Upper lobe of right lung (tissue), 1 donor: ENCODE measurements around the gene OR8A1. TPM values are rescaled to one million over a fixed set of nuclear protein-coding genes. Genes with fewer than 3 reads are reported as not detected.

Source experiments
- ATAC-seq: fragments of 200-7000 bp; cut with Tn5 transposase; one replicate; pipeline ENCODE4 v1.9.1; 2020; ENCODE audit warnings: mild to moderate bottlenecking, moderate library complexity
- DNase-seq: peaks from one replicate; pipeline ENCODE4 v3.0.0-alpha.2; 2020
- H3K27ac ChIP-seq: fragments of 200-600 bp; one replicate; pipeline ENCODE4 v1.8.0; 2022
- H3K27me3 ChIP-seq: fragments of 200-600 bp; one replicate; pipeline ENCODE4 v1.8.0; 2022; ENCODE audit warnings: mild to moderate bottlenecking
- H3K36me3 ChIP-seq: fragments of 200-600 bp; one replicate; pipeline ENCODE4 v1.8.0; 2022
- H3K4me1 ChIP-seq: fragments of 200-600 bp; one replicate; pipeline ENCODE4 v1.8.0; 2022
- H3K4me3 ChIP-seq: fragments of 200-600 bp; one replicate; pipeline ENCODE4 v1.8.0; 2022; ENCODE audit warnings: mild to moderate bottlenecking
- H3K9me3 ChIP-seq: fragments of 200-600 bp; one replicate; pipeline ENCODE4 v1.8.0; 2022
- CTCF ChIP-seq: fragments of 200-600 bp; IDR thresholded peaks from one replicate; pipeline ENCODE4 v1.8.0; 2022; ENCODE audit warnings: antibody characterized with exemption
- intact Hi-C: fragments of 100-400 bp; cut with DNase I; formaldehyde crosslinking; loops from one replicate; pipeline ENCODE4 v1.11.0; 2022
- long read RNA-seq: library from polyadenylated mRNA; unstranded; transcript quantifications from one replicate; pipeline ENCODE4 v2.0.0, GENCODE V29; 2021
- total RNA-seq: library from RNA; stranded (reverse); fragmentation: NEBNext Ultra II Directional; extraction: Animal tissue kit (Norgen Biotek cat#: 25700); gene quantifications from one replicate; pipeline ENCODE4 v1.2.1, GENCODE V29; 2021
- donor health status: DM: no; HTN: yes; CAD: no; lungs with severe emphysema.

Gene OR8A1
- not detected for total RNA-seq
- long read RNA-seq: 0 reads

GRCh38 chr11:124569697-124570096 lies at the start of gene OR8A1:
Gene OR8A1, plus strand, starts transcription at chr11:124569997. Its CDS starts 123 bp downstream, at chr11:124570120.
- no peak for TF ChIP-seq CTCF
- Histone ChIP-seq H3K27ac (no peak within 1 kb of the TSS), H3K36me3 (no peaks in the 10 kb centered on the region), H3K4me1 (no peaks in the 10 kb centered on the region), H3K9me3 (no peaks in the 10 kb centered on the region), H3K27me3 (no peaks in the 10 kb centered on the region), H3K4me3 (no peak within 1 kb of the TSS)
- intact Hi-C loops: no loop called here
- DNase-seq (no peak), ATAC-seq (no peak)

GRCh38 chr11:124520550-124520854 lies 49.3 kb upstream of the OR8A1 start:
- TF ChIP-seq CTCF: no peak
- Histone ChIP-seq H3K4me1 (no peaks in the 10 kb centered on the region), H3K4me3 (no peak overlapping the region), H3K27me3 (no peaks in the 10 kb centered on the region), H3K36me3 (no peaks in the 10 kb centered on the region), H3K9me3 (no peaks in the 10 kb centered on the region), H3K27ac (no peak overlapping the region)
- DNase-seq (no peak), ATAC-seq (no peak)
- intact Hi-C loops: no loop called here

DNA sequence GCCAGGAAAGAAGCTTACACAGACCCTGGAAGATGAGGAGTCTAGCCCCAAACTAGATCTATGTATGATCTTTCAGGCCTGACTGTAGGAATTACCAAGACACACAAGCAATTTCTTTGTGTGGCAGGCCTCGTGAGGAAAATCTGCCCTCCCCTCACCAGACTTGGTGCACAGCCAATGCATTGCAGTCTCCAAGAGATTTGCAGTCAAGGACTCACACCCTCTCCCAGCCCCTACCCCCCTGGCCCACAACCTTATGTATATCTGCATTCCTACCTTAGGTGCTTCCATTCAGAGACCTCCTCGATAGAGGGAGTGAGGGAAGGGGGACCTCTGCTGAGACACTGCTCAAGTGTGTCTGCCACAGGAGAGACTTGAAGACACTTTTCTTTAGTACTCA lies 36.2 kb upstream of the OR8A1 start:
- Histone ChIP-seq H3K4me3 (no peak overlapping the region), H3K36me3 (no peaks in the 10 kb centered on the region), H3K27ac (no peak overlapping the region), H3K9me3 (no peaks in the 10 kb centered on the region), H3K27me3 (no peaks in the 10 kb centered on the region), H3K4me1 (no peaks in the 10 kb centered on the region)
- intact Hi-C loops: no loop called here
- ATAC-seq (no peak), DNase-seq (no peak)
- no peak for TF ChIP-seq CTCF

- no peak for TF ChIP-seq CTCF
- ATAC-seq (no peak), DNase-seq (no peak)
- Histone ChIP-seq H3K36me3 (no peaks in the 10 kb centered on the region), H3K9me3 (no peaks in the 10 kb centered on the region), H3K27me3 (no peaks in the 10 kb centered on the region), H3K4me1 (no peaks in the 10 kb centered on the region), H3K27ac (no peak overlapping the region), H3K4me3 (no peak overlapping the region)
- intact Hi-C loops: no loop called here
Measured at GRCh38 chr11:124534051-124534450, 35.7 kb upstream of the OR8A1 start.

DNA sequence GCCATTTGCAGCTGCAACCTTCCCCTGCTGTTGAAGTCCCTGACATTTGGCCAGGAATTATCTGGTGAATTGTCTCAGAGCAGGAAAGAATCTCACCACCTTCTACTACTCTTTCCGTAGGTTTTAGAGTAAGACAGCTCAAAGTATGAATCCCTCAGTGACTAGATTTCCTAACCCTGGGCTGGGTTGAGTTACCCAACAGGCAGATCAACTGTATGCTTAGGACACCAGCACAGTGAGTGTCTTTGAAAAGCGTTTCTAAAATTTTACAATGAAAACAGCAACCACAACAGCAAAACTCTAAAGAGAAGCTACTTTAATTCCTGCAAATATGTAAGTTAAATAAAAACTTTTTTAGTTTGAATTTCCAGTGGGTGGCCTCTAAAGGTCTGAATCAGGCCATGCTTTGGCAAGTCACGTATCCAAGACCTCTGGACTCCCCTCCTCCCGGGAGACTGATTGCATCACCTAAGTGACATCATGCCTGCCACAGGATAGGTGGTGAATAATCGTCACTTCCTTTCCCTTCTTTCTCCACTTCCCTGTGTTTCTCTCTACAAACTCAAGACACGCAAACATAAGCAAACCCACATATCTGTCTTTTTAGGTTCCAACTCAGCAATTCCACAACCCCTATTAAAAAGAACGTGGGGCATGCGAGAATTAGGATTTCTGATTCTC lies 34.1 kb upstream of the OR8A1 start:
- DNase-seq: no peak
- Histone ChIP-seq H3K27ac (no peak overlapping the region), H3K36me3 (no peaks in the 10 kb centered on the region), H3K9me3 (no peaks in the 10 kb centered on the region), H3K27me3 (no peaks in the 10 kb centered on the region), H3K4me3 (no peak overlapping the region), H3K4me1 (no peaks in the 10 kb centered on the region)
- no peak for ATAC-seq
- intact Hi-C loops: no loop called here
- TF ChIP-seq CTCF: no peak

DNA sequence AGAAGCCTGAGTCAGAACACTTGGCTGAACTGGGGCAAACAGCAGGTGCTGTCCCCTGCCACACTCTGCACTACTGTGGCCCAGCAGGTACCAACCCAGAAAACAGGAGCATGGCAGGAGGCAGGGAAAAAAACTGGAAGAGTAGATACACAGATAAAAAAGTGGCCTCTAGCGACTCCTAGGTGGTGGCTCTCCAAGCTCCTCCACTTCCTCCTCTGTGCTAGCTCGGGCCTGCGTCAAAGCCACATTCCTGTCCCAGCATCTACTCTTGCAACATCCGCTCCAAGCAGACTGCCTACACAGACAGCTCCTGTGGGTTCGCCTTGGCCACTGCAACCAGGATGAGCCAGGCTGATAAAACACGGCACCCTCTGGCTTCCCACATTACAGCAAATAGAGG lies 33.3 kb upstream of the OR8A1 start:
- DNase-seq: no peak

More for the DNA sequence above, 33.3 kb upstream of the OR8A1 start:
- H3K27me3 ChIP-seq: no peaks in the 10 kb centered on the region
- ATAC-seq: peak; percentile 83
- no peak overlapping the region for H3K4me3 ChIP-seq
- no peak overlapping the region for H3K27ac ChIP-seq
- H3K4me1 ChIP-seq: no peaks in the 10 kb centered on the region
- intact Hi-C loops: no loop called here
- no peaks in the 10 kb centered on the region for H3K36me3 ChIP-seq
- no peaks in the 10 kb centered on the region for H3K9me3 ChIP-seq
- TF ChIP-seq CTCF: no peak
